ENCODE measurements around the gene ANGPTL2.

Gene ANGPTL2

DNA sequence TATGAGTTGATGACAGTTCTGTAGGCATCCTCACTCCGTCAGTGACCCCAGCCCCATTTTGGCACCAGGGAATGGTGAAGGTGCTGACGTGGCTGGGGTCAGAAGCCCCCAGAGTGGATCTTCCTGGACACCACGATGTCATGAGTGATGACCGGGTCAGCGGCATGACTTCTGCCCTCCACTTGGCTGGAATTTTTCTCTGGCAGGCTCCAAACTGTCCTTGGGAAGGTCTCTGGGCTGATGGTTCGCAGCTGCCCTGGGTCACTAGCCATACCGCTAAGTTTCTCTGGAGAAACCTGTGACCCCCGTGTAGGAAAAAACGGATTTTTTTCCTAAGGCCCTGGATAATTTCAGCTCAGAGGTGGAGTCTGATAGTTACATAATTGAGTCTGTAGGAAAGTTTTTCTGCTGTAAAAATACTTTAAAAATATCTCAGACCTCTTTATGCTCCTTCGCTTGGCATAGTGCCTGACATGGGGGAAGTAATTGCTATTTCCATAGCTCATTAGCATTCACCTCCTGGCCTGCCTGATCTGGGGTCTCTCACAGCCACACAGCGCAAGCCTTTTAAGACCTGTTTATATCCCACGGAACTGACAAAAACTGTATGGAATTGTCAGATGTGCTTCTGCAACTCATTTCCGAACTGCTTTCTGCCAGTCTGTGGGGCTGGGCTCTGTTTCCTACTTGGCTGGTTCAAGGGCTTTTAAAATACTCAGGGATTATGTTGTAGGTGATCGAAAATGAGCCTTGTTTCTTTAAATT is 69.2 kb downstream of the ANGPTL2 start:
- ATAC-seq (ENCODE audit: low read depth) (no peak), DNase-seq (ENCODE audit: low spot score) (no peak)
- Histone ChIP-seq H3K36me3 (ENCODE audit: low read depth) (no peaks in the 10 kb centered on the region), H3K4me1 (ENCODE audit: insufficient read depth, poor library complexity, severe bottlenecking) (peaks cover 14% of the 10 kb centered on the region), H3K4me3 (ENCODE audit: severe bottlenecking) (no peak overlapping the region), H3K9me3 (ENCODE audit: severe bottlenecking) (no peaks in the 10 kb centered on the region), H3K27ac (ENCODE audit: poor library complexity, severe bottlenecking) (no peak overlapping the region), H3K27me3 (ENCODE audit: insufficient read depth, poor library complexity, severe bottlenecking) (no peaks in the 10 kb centered on the region)
- no peak for TF ChIP-seq CTCF (IDR thresholded peaks at IDR 0.05; ENCODE audit: poor library complexity, severe bottlenecking)

DNA sequence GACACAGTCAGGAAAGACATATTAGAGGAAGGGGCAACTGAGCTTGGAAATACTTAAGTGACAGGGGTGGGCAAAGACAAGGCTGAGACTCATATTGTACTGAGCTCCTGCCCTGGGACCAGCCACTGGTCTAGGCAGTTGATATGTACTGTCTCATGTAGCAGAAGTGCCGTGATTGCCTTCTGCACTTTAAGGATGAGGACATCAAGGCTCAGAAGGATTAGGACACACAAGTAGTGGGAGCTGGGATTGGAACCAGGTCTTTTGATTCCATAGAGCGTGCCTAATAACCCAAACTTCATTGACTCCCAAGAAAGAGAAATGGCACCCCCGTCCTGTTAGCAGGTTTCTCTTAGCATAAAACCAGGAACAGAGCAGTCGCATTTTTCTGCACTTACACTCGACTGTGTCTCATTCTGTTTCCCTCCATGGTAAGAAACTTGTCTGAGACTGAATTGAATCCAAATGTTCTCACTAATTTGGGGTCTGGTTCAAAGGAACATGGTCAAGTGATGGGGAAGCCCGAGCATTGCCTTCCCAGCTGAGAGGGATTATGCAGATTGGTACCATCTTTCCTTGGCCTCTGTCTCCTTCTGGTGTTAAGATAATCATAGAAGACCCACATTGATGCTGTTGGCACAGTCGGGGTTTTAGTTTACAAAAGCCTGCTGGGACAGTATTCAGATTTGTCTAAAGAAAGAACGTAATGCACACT is 70.4 kb downstream of the ANGPTL2 start:
- no peak for ATAC-seq (ENCODE audit: low read depth)
- no peak for DNase-seq (ENCODE audit: low spot score)
- Histone ChIP-seq H3K9me3 (ENCODE audit: severe bottlenecking) (no peaks in the 10 kb centered on the region), H3K27me3 (ENCODE audit: insufficient read depth, poor library complexity, severe bottlenecking) (no peaks in the 10 kb centered on the region), H3K27ac (ENCODE audit: poor library complexity, severe bottlenecking) (no peak overlapping the region), H3K4me1 (ENCODE audit: insufficient read depth, poor library complexity, severe bottlenecking) (peaks cover 14% of the 10 kb centered on the region), H3K4me3 (ENCODE audit: severe bottlenecking) (no peak overlapping the region), H3K36me3 (ENCODE audit: low read depth) (no peaks in the 10 kb centered on the region)
- TF ChIP-seq CTCF (IDR thresholded peaks at IDR 0.05; ENCODE audit: poor library complexity, severe bottlenecking), result no peak

- Histone ChIP-seq H3K4me3 (ENCODE audit: severe bottlenecking) (no peak overlapping the region), H3K9me3 (ENCODE audit: severe bottlenecking) (no peaks in the 10 kb centered on the region), H3K27ac (ENCODE audit: poor library complexity, severe bottlenecking) (no peak overlapping the region), H3K27me3 (ENCODE audit: insufficient read depth, poor library complexity, severe bottlenecking) (no peaks in the 10 kb centered on the region), H3K4me1 (ENCODE audit: insufficient read depth, poor library complexity, severe bottlenecking) (peaks cover 14% of the 10 kb centered on the region), H3K36me3 (ENCODE audit: low read depth) (no peaks in the 10 kb centered on the region)
- no peak for TF ChIP-seq CTCF (IDR thresholded peaks at IDR 0.05; ENCODE audit: poor library complexity, severe bottlenecking)
- no peak for DNase-seq (ENCODE audit: low spot score)
- ATAC-seq (ENCODE audit: low read depth), result no peak
Observed at GRCh38 chr9:127050591-127051001, 71.8 kb downstream of the ANGPTL2 start.

DNA sequence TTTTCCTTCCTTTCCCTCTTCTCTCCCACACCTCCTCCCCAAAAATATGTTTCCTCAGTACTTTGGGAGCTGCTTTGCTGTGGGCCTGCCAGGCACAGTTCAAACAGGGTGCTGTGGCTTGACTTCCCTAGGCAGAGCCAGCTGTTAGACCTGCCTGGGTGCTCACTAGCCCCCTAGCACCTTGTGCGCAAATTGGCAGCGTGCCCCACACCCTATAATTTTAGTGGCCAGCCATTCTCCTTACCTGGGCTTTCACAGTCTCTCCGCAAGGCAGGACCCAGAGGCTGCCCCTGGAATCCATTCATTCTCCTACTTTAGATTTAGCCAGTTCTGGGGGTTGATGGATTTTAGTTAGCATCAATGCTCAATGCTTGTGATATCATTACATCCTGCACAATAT is 72.3 kb downstream of the ANGPTL2 start:
- no peak for ATAC-seq (ENCODE audit: low read depth)

More for the DNA sequence above, 72.3 kb downstream of the ANGPTL2 start:
- Histone ChIP-seq H3K36me3 (ENCODE audit: low read depth) (no peaks in the 10 kb centered on the region), H3K4me1 (ENCODE audit: insufficient read depth, poor library complexity, severe bottlenecking) (peaks cover 14% of the 10 kb centered on the region), H3K27ac (ENCODE audit: poor library complexity, severe bottlenecking) (no peak overlapping the region), H3K27me3 (ENCODE audit: insufficient read depth, poor library complexity, severe bottlenecking) (no peaks in the 10 kb centered on the region), H3K4me3 (ENCODE audit: severe bottlenecking) (no peak overlapping the region), H3K9me3 (ENCODE audit: severe bottlenecking) (no peaks in the 10 kb centered on the region)
- TF ChIP-seq CTCF (IDR thresholded peaks at IDR 0.05; ENCODE audit: poor library complexity, severe bottlenecking), result no peak
- no peak for DNase-seq (ENCODE audit: low spot score)
